ENCODE measurements around the gene FRA10AC1.
"Not testable (repeated sequence)": the region's sequence is repeated elsewhere in the genome, so short reads cannot be mapped to it uniquely, and the experiment has no call there.

The FRA10AC1 gene

GRCh38 chr10:93701866-93702209 is 554 bp downstream of the FRA10AC1 start:
- DNase-seq, result no peak

DNA sequence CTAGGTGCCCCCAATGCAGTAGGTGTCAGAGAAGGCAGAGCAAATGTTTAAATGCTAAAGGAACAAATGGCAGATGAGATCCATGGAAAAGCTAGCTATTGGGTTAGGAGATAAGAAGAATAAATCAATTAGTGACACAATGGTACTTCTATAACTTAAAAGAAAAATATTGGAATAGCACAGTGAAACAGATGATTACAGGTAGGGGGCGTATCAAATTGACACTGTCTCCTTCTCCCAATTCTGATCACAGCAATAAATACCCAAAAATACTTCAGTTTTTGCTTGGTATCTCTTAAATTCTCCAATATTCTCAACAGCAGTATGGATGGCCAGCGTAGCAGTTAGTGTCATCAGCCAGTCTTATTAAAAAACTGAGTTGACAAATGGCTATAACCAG is 5.2 kb downstream of the FRA10AC1 start:
- no peak for DNase-seq

GRCh38 chr10:93696582-93696981 is 5.8 kb downstream of the FRA10AC1 start:
- DNase-seq, result not testable (repeated sequence)

- DNase-seq, result no peak
Observed at GRCh38 chr10:93695740-93696139, 6.7 kb downstream of the FRA10AC1 start.

DNA sequence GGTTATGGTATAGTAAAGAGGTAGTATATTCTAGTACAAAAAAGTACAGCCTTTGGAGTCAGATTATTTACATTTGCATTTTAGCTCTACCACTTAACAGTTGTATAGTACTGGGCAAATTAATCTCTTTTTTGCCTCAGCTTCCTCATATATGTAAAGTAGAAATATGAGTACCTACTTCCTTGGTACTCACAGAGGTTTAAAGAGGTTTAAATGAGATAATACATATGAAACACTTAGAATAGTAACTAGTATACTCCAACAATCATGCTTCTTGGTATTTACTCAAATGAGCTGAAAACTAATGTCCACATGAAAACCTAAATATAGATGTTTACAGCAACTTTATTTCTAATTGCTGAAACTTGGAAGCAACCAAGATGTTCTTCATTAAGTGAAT is 14.7 kb downstream of the FRA10AC1 start:
- no peak for DNase-seq

- DNase-seq, result no peak
Observed at GRCh38 chr10:93680412-93681047, 21.9 kb downstream of the FRA10AC1 start.

- DNase-seq, result no peak
Observed at GRCh38 chr10:93678805-93679587, 23.4 kb downstream of the FRA10AC1 start.

GRCh38 chr10:93678386-93678785 is 24.0 kb downstream of the FRA10AC1 start:
- DNase-seq, result no peak

DNA sequence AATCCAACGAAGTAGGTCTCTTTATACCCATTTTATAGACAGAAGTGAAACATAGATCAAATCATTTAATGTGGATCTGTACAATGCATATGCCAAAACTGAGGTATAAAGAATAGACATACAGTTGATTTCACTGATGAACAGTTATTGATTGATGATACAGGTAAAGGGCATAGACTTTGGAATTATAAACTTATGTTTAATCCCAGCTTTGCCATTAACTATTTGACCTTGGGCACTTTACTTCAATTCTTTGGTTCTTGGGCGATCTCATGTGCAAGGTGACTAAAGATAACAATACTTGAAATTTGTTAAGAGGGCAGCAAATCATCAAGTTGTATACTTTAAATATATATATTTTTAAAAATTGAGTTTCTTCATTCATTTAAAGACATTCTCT is 28.6 kb downstream of the FRA10AC1 start:
- no peak for DNase-seq

DNA sequence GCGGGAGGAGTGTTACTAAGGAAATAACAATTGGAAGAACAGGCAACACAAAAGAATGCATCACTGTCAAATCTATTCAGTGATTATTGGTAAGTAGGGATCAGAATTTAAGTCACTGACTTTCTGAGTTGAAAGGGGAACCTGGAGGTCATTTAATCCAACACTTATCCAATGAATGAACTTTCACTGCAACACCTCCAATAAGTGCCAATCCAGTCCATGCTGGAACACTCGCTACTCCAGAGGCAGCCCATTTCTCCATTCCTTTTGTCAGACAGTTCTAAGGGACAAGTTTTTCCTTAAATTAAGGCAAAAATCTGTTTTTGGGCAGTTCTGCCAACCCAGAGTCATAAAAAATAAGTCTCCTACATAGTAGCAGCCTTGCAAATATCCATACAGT is 29.5 kb downstream of the FRA10AC1 start:
- DNase-seq, result no peak

- no peak for DNase-seq
Observed at GRCh38 chr10:93672022-93672678, 30.2 kb downstream of the FRA10AC1 start.

DNA sequence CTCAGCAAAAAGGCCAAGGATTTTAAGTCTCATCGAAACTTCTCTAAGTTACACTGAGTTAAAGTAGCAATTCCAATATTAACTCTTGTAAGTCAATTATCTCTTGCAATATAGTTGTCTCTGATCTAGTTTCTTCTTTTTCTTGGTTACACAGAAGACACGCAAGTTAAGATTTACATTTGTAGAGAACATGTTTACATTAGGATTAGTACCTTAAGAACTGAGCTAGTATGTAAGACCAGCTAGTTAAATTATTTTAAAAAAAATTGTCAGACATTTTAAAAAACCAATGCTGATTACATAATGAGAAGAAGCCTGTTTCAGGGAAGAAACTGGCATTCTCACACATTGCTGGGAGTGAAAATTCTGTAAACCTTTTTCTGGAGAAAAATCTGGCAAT is 31.4 kb downstream of the FRA10AC1 start:
- no peak for DNase-seq

DNA sequence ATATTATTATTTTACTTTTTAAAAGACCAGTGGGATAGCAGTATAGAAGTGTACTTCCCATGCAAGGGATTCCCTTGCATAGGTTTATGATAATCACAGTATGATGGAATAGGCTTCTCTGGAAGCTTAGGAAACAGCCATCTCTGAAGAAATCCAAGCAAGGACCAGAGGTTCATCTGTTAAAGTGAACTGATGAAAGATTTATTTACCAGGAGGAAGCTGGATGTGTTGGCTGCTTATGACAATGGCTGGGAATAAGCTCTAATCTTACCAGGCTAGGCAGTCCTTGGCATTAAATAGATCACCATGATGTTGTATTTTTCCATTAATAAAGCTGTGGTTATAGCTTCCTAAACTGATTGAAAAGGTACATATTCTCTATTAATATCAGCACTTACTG is 32.0 kb downstream of the FRA10AC1 start:
- no peak for DNase-seq

DNA sequence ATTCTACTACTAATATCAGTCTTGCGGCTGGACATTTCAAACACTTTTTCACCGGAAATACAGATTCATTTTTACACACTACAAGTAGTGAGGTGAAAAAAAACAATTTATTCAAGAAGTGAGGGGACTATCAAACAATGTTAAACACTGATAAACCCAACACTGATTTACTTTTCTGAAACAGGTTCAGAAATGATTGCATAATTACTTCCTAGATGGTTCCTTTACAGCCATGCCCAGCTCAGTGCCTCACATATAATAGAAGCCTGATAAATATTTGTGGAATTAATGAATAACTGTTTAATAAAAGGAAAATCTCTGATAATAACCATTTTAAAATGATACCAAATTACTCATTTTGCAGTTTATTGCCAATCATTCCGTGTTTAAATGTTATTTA is 34.6 kb downstream of the FRA10AC1 start:
- DNase-seq, result no peak

GRCh38 chr10:93666030-93666429 is 36.4 kb downstream of the FRA10AC1 start:
- DNase-seq, result no peak

- DNase-seq, result no peak
Observed at GRCh38 chr10:93657757-93658156, 44.6 kb downstream of the FRA10AC1 start.

DNA sequence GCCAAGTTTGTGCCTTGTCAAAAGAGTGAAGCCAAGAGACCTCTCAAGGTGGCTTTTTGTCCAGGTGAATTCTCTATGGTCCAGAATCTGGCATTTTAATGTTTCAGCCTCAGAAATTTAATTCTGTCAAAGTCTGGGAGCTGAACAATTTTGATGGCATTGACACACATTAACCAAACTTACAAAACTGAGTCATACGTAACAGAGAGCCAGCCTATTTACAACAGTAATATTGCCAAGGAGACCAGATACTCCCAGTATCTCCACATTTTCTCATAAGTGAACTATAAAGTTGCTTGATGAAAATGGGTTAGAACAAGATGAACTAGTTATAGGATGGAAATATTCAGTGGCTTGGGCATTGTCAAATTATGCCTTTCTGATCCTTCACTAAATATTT is 46.2 kb downstream of the FRA10AC1 start:
- DNase-seq, result no peak

DNA sequence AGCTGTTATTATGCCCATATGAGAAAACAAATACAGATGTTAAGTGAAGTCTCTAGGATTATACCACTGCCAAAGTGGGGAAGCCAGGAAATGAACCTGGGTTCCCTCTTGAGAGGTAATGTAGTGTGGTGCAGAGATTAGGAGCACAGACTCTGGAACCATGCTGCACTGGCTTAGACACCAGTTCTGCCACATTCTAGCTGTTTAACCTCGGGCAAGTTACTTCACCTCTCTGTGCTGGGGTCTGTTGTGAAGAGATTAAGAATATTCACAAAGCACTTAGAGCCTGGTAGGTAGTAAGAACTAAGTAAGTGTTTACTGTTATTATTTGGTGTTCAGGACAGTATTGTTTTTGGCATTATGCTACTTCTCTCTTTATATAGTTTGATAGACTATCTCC is 48.2 kb downstream of the FRA10AC1 start:
- DNase-seq, result no peak

GRCh38 chr10:93652857-93653256 is 49.5 kb downstream of the FRA10AC1 start:
- DNase-seq, result no peak

GRCh38 chr10:93639791-93640190 is 62.6 kb downstream of the FRA10AC1 start:
- DNase-seq, result no peak

DNA sequence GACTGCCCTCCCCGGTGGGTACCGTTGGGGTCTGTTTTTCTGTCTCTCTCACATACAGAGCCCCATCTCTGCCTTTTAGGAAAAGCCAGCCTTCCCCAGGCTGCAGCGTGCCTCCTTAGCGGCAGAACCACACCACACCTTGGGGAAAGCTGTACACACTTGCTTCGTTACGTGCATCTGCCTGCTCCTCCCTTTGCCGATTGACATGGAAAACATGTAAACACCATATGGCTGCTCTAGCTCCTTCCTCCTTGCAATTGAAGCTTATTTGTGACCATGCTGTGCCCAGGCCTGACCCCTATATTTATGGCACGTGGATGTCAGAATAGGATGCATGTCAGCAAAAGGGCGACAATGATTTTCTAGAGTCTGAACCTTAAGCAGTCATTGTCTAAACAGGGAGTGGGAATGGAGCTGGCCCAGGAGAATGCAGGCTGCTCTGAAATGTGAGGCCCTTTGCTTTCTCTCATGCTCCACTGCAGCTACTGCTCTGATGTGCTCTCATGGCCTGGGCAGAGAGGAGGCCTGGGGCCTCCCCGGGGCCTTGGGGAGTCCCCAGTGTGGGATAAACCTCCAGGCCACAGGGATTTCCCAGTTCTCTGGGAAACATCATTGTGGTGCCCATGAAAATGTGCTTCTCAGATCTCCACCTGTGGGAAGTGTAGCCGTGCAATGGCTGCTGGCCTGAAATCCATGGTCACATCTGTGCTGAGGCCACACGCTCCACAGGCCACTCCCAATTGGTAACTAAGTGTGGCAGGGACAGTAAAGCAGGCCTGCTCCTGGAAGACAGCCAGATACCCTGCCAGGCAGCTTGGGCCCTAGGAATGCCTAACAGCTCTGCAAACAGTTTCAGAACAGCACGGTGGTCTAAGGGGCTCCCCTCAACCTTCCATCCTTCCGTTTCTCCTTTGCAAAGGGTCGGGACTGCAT is 71.5 kb downstream of the FRA10AC1 start:
- no peak for DNase-seq

GRCh38 chr10:93629647-93630305 is 72.6 kb downstream of the FRA10AC1 start:
- DNase-seq, result no peak

DNA sequence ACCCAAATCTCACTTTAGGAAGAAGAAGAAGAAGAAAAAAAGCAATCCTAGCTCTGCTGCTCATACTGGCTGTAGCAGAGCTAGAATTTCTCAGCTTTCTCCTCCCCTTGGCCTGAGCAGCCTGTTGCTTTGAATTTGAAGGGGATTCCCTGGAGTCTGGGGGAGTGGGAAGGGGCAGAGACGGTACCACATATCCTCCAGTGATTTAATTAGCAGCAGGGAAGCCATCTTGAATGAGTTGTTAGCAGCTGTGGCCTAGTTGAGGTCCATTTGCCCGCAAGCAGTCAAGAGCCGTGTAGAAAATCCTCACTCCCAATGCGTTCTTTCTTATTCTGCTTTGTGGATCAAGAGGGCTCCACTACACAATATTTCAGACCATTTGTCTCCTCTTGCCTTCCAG is 73.5 kb downstream of the FRA10AC1 start:
- DNase-seq, result no peak
